GM19239 (cell line): Measurements from ENCODE around the gene ARFGEF2.

Source experiments
- DNase-seq: peaks from one replicate; pipeline ENCODE4 v3.0.0; 2011; ENCODE audit warnings: low spot score; ENCODE audit not compliant: insufficient read length
- FAIRE-seq: peaks from 2 replicates; lab custom pipeline; 2011; peaks lifted over from hg19 to GRCh38; lab: Jason Lieb, UNC

Gene ARFGEF2

GRCh38 chr20:48945840-48946514 lies 24.5 kb downstream of the ARFGEF2 start:
- DNase-seq: no peak
- FAIRE-seq: no peak

DNA sequence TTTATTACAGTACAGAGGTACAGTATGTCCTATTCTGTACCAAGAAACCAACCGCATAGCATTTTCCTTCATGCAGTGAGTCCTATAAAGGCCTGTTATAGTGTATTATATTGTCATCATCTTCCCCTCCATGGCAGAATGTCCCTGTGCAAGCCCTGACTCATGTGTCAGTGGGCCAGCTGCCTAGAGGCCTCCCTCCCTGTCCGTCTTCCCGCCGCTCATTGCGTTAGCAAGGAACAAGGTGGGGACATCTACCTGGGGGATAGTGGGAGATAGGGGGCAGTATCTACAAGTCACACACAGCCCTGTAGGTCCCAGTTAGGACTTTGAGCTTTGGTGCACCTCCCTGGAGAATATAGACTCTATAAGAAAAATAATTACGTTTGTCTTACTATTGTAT lies 27.1 kb downstream of the ARFGEF2 start:
- no peak for DNase-seq
- no peak for FAIRE-seq

GRCh38 chr20:48949304-48950170 lies 28.0 kb downstream of the ARFGEF2 start:
- FAIRE-seq (no peak), DNase-seq (no peak)

GRCh38 chr20:48951041-48951440 lies 29.5 kb downstream of the ARFGEF2 start:
- no peak for FAIRE-seq
- no peak for DNase-seq

GRCh38 chr20:48951646-48952045 lies 30.1 kb downstream of the ARFGEF2 start:
- DNase-seq (no peak), FAIRE-seq (no peak)

- FAIRE-seq (no peak), DNase-seq (no peak)
Observed at GRCh38 chr20:48952656-48953055, 31.1 kb downstream of the ARFGEF2 start.

DNA sequence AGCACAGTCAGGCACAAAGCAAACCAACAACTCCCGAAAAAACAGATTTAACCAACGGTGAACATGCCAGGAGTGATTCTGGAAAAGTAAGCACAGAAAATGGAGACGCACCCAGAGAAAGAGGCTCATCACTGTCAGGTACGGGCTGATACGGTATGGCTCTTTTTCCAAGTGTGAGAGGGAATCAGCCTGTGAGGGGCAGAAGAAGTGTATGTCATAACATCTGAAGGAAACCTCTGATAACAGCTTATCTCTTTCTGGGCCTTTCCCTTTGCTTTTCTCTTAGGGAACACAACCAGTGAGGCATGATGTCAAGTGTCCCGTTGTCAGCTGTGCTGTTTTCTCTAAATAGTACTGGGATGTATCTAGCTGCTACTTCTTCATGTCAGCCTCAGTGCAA lies 32.1 kb downstream of the ARFGEF2 start:
- FAIRE-seq (no peak), DNase-seq (no peak)

- FAIRE-seq: no peak
Observed at GRCh38 chr20:48956052-48956451, 34.5 kb downstream of the ARFGEF2 start.

GRCh38 chr20:48957053-48957481 lies 35.6 kb downstream of the ARFGEF2 start:
- no peak for DNase-seq
- FAIRE-seq: no peak

More at GRCh38 chr20:48956052-48956451, 34.5 kb downstream of the ARFGEF2 start:
- DNase-seq: no peak

GRCh38 chr20:48957533-48957932 lies 36.0 kb downstream of the ARFGEF2 start:
- DNase-seq: no peak
- FAIRE-seq: no peak

DNA sequence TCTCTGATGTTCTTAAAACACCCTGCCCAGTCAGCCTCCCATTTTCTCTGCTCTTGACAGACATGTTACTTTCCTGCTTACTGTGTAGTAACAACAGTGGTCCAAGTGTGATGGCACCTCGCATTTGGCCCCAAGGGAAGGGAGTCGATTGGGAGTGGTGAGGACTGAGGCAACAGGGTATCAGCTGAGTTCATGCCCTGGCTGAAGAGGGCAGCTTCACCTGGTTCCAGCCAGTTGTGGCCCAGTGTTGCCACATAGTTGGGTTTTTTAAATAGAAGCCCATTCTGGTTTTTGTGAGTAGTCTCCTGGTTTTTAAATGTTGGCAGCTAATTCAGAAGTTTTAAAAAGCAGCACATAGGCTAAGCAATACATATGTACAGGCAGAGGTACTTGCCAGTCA lies 37.2 kb downstream of the ARFGEF2 start:
- DNase-seq: no peak
- no peak for FAIRE-seq

- no peak for DNase-seq
- no peak for FAIRE-seq
Observed at GRCh38 chr20:48959899-48960550, 38.5 kb downstream of the ARFGEF2 start.

DNA sequence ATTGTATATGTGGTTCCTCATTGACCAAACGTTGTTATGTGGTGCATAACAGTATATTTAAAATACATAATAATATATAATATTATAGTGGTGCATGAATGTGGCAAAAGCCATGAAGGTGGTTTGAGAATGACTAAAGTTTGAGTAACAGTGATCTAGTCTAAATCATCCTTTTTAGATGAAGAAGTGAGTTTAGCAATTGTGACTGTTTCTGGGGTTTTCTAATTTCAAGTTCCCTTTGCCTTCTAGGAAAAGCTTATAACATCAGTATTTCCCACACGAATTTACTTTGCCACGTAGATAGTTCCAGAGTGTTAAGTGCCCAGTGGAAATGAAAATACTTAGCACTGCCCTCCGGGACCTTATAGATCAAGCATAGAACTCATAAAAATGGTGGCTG lies 40.9 kb downstream of the ARFGEF2 start:
- DNase-seq (no peak), FAIRE-seq (no peak)

DNA sequence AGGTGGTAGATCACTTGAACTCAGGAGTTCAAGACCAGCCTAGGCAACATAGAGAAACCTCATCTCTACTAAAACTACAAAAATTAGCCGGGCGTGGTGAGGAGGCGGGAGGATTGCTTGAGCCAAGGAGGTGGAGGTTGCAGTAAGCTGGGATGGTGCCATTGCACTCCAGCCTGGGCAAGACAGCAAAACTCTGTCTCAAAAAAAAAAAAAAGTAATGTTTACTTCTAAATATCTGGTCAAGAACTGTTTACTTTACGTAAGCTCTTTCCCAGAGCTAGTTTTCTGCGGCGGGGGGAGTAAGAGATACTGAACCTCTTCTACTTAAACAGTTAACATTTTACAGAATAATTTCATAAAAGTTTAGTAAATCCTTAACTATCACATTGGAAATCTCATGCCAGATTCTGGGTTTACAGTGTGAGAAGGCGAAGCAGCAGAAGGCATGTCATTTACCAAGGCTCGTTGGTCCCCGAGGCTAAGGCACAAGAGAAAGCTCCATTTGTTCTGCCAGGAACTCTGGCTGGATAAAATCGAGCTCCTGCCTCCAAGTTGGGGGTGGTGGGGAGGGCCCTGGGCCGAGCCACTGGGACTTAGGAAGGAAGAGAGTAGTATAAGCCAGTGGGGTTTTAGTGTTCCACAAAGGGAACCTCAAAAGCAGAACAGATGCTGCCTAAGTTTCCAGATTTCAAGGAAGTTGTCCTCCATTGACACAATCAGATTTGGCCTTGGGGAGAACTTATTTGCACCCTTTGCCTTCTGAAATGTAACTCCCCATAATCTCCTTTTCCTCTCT lies 41.7 kb downstream of the ARFGEF2 start:
- FAIRE-seq (no peak), DNase-seq (no peak)

DNA sequence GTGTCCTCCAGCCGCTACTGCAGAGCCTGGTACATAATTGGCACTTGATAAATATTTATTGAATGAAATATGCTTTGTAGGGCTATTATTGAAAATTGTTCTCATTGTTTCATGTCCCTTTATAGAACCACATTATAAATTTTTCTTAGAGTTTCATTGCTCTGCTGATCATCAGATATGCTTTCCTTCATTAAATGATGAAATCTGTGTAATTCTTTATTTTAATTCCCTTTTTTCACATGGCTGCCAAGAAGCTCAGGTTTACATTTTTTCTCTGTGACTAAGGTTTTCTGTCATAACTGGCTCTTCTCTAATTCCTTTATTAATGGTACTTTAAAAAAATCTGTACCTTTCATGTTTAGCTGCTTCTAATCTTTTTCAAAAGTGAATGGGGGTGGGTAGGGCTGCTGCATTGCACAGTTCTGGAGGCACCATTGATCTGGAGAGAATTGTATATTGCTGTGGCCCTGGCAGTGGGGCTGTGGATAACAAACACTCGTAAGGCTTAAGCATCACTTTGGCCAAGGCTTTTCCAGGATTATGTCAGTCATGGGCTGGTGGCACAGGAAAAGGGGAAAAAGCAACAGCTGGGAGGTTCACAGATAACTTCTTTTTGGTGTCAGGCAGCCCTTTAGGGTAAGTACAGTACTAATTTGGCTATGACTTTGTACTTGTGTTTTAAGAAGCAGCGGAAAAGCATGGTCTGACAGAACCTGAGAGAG lies 43.8 kb downstream of the ARFGEF2 start:
- DNase-seq (no peak), FAIRE-seq (no peak)

DNA sequence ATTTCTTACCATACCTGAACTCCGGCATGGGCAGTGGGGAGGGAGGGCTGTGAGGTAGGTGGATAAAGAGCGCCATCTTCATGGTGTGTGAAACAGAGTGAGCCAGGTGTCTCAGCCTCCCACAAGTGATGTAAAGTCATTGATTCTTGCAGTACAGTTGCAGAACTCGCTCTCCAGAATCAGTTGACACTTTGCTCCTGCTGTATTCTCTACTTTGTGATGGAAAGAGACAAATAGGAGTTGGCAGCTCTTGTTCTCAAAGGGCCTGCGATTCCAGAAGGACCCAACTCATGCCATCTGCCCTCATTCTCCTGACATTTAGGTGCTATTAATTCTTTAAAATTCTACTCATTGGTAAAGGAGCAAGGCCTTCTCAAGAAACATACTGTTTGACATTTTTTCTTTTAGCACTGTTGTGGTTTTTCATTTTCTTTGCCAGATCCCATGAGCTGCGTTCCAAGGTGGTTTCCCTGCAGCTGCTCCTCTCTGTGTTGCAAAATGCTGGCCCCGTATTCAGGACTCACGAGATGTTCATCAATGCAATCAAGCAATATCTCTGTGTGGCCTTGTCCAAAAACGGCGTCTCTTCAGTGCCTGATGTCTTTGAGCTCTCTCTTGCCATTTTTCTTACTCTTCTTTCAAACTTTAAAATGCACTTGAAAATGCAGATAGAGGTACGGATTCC lies 49.3 kb downstream of the ARFGEF2 start:
- FAIRE-seq (no peak), DNase-seq (no peak)

DNA sequence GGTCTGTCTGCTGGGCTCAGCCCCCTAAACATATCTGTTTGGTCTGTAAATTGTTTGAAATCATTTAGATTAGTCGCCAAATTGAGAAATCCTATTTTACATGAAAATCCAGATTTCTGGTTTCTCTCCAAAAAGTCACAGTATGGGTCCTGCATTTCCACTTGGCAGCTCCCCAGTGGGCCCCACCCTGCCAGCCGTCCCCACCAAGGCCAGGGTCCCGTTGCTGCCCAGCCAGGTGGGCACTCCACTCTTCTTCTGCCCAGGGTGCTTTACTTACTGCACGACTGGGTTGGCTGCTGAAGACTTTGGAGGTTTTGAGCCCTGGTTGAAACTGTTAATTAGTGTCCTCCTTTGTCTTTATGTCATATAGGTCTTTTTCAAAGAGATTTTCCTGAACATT lies 50.4 kb downstream of the ARFGEF2 start:
- no peak for FAIRE-seq

GRCh38 chr20:48972816-48973215 lies 51.3 kb downstream of the ARFGEF2 start:
- DNase-seq (no peak), FAIRE-seq (no peak)

More for the DNA sequence above, 50.4 kb downstream of the ARFGEF2 start:
- no peak for DNase-seq

GRCh38 chr20:48975955-48976354 lies 54.4 kb downstream of the ARFGEF2 start:
- DNase-seq (no peak), FAIRE-seq (no peak)
